PC-3 (cell line): ENCODE measurements around the gene HUS1. TPM values are rescaled to one million over a fixed set of nuclear protein-coding genes. Genes with fewer than 3 reads are reported as not detected.

Experiments
- ATAC-seq: fragments of 200-7000 bp; cut with Tn5 transposase; 2 replicates; pipeline ENCODE4 v1.9.1; 2020; ENCODE audit warnings: mild to moderate bottlenecking, moderate library complexity
- BruUV-seq: library from RNA; stranded (reverse); fragments of 400-500 nt; replicated peaks from 2 replicates; lab custom pipeline; 2021; lab: Mats Ljungman, UMichigan
- CTCF ChIA-PET: fragments of 300-600 bp; sonication (Branson Sonifier 250); formaldehyde crosslinking; loops from one replicate; lab custom pipeline; 2022; ENCODE audit warnings: antibody characterized with exemption; lab: Charles Lee
- POLR2A ChIA-PET: fragments of 300-600 bp; sonication (Branson Sonifier 250); formaldehyde crosslinking; loops from one replicate; lab custom pipeline; 2022; ENCODE audit warnings: antibody characterized with exemption; ENCODE audit not compliant: unreplicated experiment; lab: Charles Lee
- DNase-seq: peaks from one replicate; pipeline ENCODE4 v3.0.0-alpha.2; 2015
- H2AFZ ChIP-seq: fragments of 300-600 bp; sonication (generic); 2 replicates; pipeline ENCODE4 v1.6.0; 2016; ENCODE audit warnings: antibody characterized with exemption, low read length
- H3F3A ChIP-seq: fragments of 300-600 bp; sonication (generic); one replicate; pipeline ENCODE4 v1.6.0; 2017; ENCODE audit warnings: antibody characterized with exemption, low read length, control low read depth, mild to moderate bottlenecking; ENCODE audit not compliant: unreplicated experiment
- H3K27ac ChIP-seq: fragments of 300-600 bp; sonication (generic); 2 replicates; pipeline ENCODE4 v1.5.1; 2016; ENCODE audit warnings: mild to moderate bottlenecking, low read length
- H3K27me3 ChIP-seq: fragments of 300-600 bp; sonication (generic); 2 replicates; pipeline ENCODE4 v1.6.1; 2016; ENCODE audit warnings: low read length, mixed read lengths
- H3K36me3 ChIP-seq: fragments of 300-600 bp; sonication (generic); 2 replicates; pipeline ENCODE4 v1.6.1; 2016; ENCODE audit warnings: low read depth, mixed run types, low read length, mixed read lengths
- H3K4me1 ChIP-seq: fragments of 300-600 bp; sonication (generic); 2 replicates; pipeline ENCODE4 v1.5.1; 2016; ENCODE audit warnings: low read length; ENCODE audit not compliant: insufficient read depth
- H3K4me2 ChIP-seq: fragments of 300-600 bp; sonication (generic); 2 replicates; pipeline ENCODE4 v1.6.0; 2016; ENCODE audit warnings: low read length
- H3K4me3 ChIP-seq: fragments of 300-600 bp; sonication (generic); 2 replicates; pipeline ENCODE4 v1.5.1; 2016; ENCODE audit warnings: mild to moderate bottlenecking, low read length, mixed read lengths
- H3K79me2 ChIP-seq: fragments of 300-600 bp; sonication (generic); 2 replicates; pipeline ENCODE4 v1.6.1; 2017; ENCODE audit warnings: low read length, mixed read lengths
- H3K9ac ChIP-seq: fragments of 300-600 bp; sonication (generic); 2 replicates; pipeline ENCODE4 v1.6.0; 2016; ENCODE audit warnings: mild to moderate bottlenecking, low read length
- H3K9me2 ChIP-seq: fragments of 300-600 bp; sonication (generic); replicated peaks from 2 replicates; pipeline ENCODE4 v1.6.1; 2016; ENCODE audit warnings: mixed run types, low read length, mixed read lengths
- H3K9me3 ChIP-seq: fragments of 300-600 bp; sonication (generic); 2 replicates; pipeline ENCODE4 v1.6.1; 2016; ENCODE audit warnings: low read length, mixed read lengths
- H4K20me1 ChIP-seq: fragments of 300-600 bp; sonication (generic); 2 replicates; pipeline ENCODE4 v1.6.1; 2016; ENCODE audit warnings: low read length, mixed read lengths
- EZH2 ChIP-seq: fragments of 300-600 bp; sonication (generic); IDR thresholded peaks from one replicate; pipeline ENCODE4 v1.6.1; 2017; ENCODE audit warnings: antibody characterized with exemption, mild to moderate bottlenecking, low read length; ENCODE audit not compliant: unreplicated experiment
- EZH2phosphoT487 ChIP-seq: fragments of 300-600 bp; sonication (generic); IDR thresholded peaks from 2 replicates; pipeline ENCODE4 v1.6.1; 2018; ENCODE audit warnings: mild to moderate bottlenecking, antibody characterized with exemption, low read length, borderline replicate concordance
- intact Hi-C: fragments of 100-400 bp; cut with micrococcal nuclease; formaldehyde crosslinking; loops from 2 replicates; pipeline ENCODE4 v1.9.0; 2023
- total RNA-seq: library from RNA; depleted of rRNA; stranded (reverse); fragments of >200 nt; gene quantifications from 2 replicates; pipeline ENCODE4 v1.2.3, GENCODE V29; 2014
- TF ChIP-seq, protein P1 (sequence below): fragments of 300-600 bp; sonication (generic); conservative IDR thresholded peaks from 2 replicates; pipeline ENCODE4 v1.5.1; 2017; ENCODE audit warnings: antibody characterized with exemption, low read depth, mild to moderate bottlenecking, low read length

The HUS1 gene
- total RNA-seq, 1 experiment from 2014 or later = 23.2 TPM

DNA sequence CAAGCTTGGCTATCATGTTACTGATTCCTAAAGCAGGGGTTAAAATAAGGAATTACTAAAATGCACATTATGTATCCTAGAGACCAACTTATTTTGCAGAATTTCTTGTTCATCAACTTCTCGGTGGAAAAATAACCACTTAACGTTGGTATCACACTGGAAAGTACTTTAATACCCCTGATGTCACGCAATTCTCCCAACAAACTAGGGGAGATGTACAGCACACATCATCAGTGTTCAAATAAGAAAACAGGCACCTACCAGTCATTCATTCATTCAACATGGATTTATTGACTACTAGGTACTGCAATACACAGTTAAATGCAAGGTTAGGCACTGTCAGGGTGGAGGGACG is 648 bp downstream of the HUS1 start:
- TSS peak; percentile 48 for BruUV-seq
- no peaks in the 10 kb centered on the region for H3F3A ChIP-seq
- no peaks in the 10 kb centered on the region for H4K20me1 ChIP-seq
- H3K9me3 ChIP-seq = no peaks in the 10 kb centered on the region
- no peaks in the 10 kb centered on the region for H3K27me3 ChIP-seq
- TF ChIP-seq EZH2 = no peak
- TF ChIP-seq, protein P1, sequence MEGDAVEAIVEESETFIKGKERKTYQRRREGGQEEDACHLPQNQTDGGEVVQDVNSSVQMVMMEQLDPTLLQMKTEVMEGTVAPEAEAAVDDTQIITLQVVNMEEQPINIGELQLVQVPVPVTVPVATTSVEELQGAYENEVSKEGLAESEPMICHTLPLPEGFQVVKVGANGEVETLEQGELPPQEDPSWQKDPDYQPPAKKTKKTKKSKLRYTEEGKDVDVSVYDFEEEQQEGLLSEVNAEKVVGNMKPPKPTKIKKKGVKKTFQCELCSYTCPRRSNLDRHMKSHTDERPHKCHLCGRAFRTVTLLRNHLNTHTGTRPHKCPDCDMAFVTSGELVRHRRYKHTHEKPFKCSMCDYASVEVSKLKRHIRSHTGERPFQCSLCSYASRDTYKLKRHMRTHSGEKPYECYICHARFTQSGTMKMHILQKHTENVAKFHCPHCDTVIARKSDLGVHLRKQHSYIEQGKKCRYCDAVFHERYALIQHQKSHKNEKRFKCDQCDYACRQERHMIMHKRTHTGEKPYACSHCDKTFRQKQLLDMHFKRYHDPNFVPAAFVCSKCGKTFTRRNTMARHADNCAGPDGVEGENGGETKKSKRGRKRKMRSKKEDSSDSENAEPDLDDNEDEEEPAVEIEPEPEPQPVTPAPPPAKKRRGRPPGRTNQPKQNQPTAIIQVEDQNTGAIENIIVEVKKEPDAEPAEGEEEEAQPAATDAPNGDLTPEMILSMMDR = no peak
- H3K9ac ChIP-seq = peak overlapping the region; percentile 85
- peaks cover 10% of the 10 kb centered on the region for H3K4me1 ChIP-seq
- DNase-seq (no peak), ATAC-seq (no peak)
- peak overlapping the region; percentile 99 for H3K4me2 ChIP-seq
- intact Hi-C loops = loop anchor here (2.0 kb wide), 2 partner anchors 56 to 110 kb away; partner anchors contain the start of genes C7orf57 and UPP1
- ChIA-PET POLR2A (interaction anchor here (0.6 kb wide), 1 partner anchor 195 kb away, joined by 4 read pairs; no protein-coding TSS in a partner anchor), CTCF (no interaction called here)
- H2AFZ ChIP-seq = peak overlapping the region; percentile 66
- no peaks in the 10 kb centered on the region for H3K9me2 ChIP-seq
- H3K27ac ChIP-seq = peak overlapping the region; percentile 53
- peaks cover 32% of the 10 kb centered on the region for H3K36me3 ChIP-seq
- peaks cover 20% of the 10 kb centered on the region for H3K79me2 ChIP-seq
- H3K4me3 ChIP-seq = peak overlapping the region; percentile 90

DNA sequence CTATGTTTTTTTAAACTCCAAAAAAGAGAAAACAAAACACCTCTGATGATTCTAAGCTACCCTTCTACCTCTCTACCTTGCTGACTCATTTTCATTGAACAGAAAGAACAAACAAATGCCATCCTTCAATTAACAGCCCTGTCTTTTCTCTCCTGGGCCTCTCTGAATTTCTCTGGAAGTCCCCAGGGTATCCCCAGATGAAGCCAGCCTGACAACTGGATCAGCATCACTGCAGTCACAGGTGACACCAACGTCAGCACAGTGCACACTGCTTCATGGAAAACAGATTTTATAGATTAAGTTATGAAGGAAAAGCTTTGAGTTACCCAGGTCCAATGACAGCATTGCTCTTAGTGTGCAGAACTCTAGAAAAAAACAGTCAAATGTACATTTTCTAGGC is 5.7 kb downstream of the HUS1 start:
- TF ChIP-seq EZH2 (no peak), EZH2phosphoT487 (no peak)
- TF ChIP-seq, protein P1 = no peak
- H3K4me1 ChIP-seq = peaks cover 14% of the 10 kb centered on the region
- H3K36me3 ChIP-seq = peaks cover 46% of the 10 kb centered on the region
- CTCF ChIA-PET = interaction anchor here (0.8 kb wide), 1 partner anchor 22 kb away, joined by 5 read pairs; no protein-coding TSS in a partner anchor
- H3K79me2 ChIP-seq = peaks cover 18% of the 10 kb centered on the region
- H3K27ac ChIP-seq = no peak overlapping the region
- H3K4me2 ChIP-seq = no peak overlapping the region
- no peaks in the 10 kb centered on the region for H3K9me3 ChIP-seq
- ATAC-seq = no peak
- no peak overlapping the region for H3K4me3 ChIP-seq
- no peaks in the 10 kb centered on the region for H3K9me2 ChIP-seq
- no peak overlapping the region for H3K9ac ChIP-seq
- H2AFZ ChIP-seq = no peak overlapping the region
- H4K20me1 ChIP-seq = no peaks in the 10 kb centered on the region
- no TSS peak for BruUV-seq
- POLR2A ChIA-PET = interaction anchor here (0.6 kb wide), 1 partner anchor 119 kb away, joined by 5 read pairs; no protein-coding TSS in a partner anchor
- H3K27me3 ChIP-seq = no peaks in the 10 kb centered on the region
- no peaks in the 10 kb centered on the region for H3F3A ChIP-seq
- no peak for DNase-seq
- intact Hi-C loops = no loop called here

DNA sequence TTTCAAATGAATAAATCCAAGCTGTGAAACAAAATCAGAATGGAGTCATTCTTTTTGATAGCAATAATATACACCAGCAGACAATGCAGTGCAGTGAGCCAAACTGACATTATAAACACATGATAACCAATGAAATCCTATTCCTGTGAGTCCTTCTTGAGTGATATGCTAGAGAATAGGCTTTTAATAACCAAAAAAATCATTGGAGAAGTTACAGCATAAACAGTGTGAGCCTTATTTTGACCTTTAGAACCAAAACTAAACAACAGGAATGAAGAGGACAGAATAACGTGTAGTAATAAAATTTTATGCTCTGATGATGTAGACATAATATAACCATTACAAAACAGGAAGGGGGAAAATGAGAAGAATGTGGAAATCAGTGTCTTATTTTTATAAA is 8.7 kb downstream of the HUS1 start:
- H3K9ac ChIP-seq = no peak overlapping the region
- CTCF ChIA-PET = no interaction called here

More for the DNA sequence above, 8.7 kb downstream of the HUS1 start:
- no peaks in the 10 kb centered on the region for H3K79me2 ChIP-seq
- no peak overlapping the region for H2AFZ ChIP-seq
- no peak for DNase-seq
- H3K36me3 ChIP-seq = peaks cover 45% of the 10 kb centered on the region
- H3K27ac ChIP-seq = no peak overlapping the region
- POLR2A ChIA-PET = no interaction called here
- no peaks in the 10 kb centered on the region for H4K20me1 ChIP-seq
- no peak overlapping the region for H3K4me2 ChIP-seq
- intact Hi-C loops = no loop called here
- H3K27me3 ChIP-seq = no peaks in the 10 kb centered on the region
- no peaks in the 10 kb centered on the region for H3K9me2 ChIP-seq
- H3F3A ChIP-seq = no peaks in the 10 kb centered on the region
- no peaks in the 10 kb centered on the region for H3K9me3 ChIP-seq
- ATAC-seq = no peak
- TF ChIP-seq EZH2 (no peak), EZH2phosphoT487 (no peak)
- TF ChIP-seq, protein P1 = no peak
- no TSS peak for BruUV-seq
- H3K4me1 ChIP-seq = peaks cover 5% of the 10 kb centered on the region; the same call in 1 of the 2 replicates
- no peak overlapping the region for H3K4me3 ChIP-seq
